GM18507 (cell line): ENCODE measurements around the gene RDH11.

Source experiments
- DNase-seq: peaks from one replicate; pipeline ENCODE4 v3.0.0; 2011; ENCODE audit warnings: low read depth; ENCODE audit not compliant: insufficient read length; ENCODE audit errors: extremely low spot score
- FAIRE-seq: peaks from 2 replicates; lab custom pipeline; 2011; peaks lifted over from hg19 to GRCh38; lab: Jason Lieb, UNC

The RDH11 gene

GRCh38 chr14:67653651-67654280 is 41.8 kb downstream of the RDH11 start:
- FAIRE-seq (no peak), DNase-seq (no peak)

- no peak for FAIRE-seq
- DNase-seq = no peak
Measured at GRCh38 chr14:67652189-67652588, 43.4 kb downstream of the RDH11 start.

- DNase-seq = no peak
Measured at GRCh38 chr14:67650694-67651093, 44.9 kb downstream of the RDH11 start.

DNA sequence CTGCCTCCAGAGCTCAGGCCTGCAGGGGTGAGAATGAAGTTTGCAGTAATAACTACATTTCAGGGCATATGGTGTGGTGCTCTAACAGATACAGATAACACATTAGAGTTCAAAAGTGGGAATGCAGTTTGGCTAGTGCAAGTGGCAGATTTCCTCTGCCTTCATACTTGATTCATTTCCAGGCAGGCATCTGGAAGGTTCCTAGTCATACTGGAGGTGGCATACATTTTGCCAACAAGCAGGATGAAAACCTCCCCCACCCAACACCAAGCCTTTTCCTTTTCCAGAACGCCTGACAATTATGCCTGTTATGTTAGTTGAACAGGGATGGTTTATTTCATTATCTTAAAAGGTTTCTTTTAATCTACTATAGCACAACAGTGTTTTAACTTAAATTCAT is 45.4 kb downstream of the RDH11 start:
- DNase-seq (no peak), FAIRE-seq (no peak)

More at GRCh38 chr14:67650694-67651093, 44.9 kb downstream of the RDH11 start:
- no peak for FAIRE-seq

DNA sequence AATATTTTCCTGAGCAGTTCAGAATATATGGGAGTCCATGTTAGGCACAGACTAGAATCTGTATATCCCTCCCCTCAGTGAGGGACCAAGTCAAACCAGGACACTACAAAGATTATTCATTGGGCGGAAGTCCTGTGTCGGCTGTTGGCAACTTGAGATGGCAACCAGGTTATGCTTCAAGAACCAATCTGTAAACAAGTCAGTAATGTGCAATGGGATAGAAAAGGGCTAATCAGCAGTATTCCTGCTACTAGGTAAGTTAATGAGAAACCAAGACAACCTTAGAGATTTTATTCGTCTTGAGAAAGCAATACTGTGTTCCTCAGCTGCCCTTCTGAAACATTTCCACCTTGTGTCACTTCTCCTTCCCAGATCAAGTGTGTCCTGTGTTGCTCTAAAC is 49.4 kb downstream of the RDH11 start:
- FAIRE-seq = no peak
- no peak for DNase-seq

- DNase-seq = no peak
- no peak for FAIRE-seq
Measured at GRCh38 chr14:67645414-67645813, 50.1 kb downstream of the RDH11 start.

GRCh38 chr14:67644428-67644827 is 51.1 kb downstream of the RDH11 start:
- DNase-seq (no peak), FAIRE-seq (no peak)

DNA sequence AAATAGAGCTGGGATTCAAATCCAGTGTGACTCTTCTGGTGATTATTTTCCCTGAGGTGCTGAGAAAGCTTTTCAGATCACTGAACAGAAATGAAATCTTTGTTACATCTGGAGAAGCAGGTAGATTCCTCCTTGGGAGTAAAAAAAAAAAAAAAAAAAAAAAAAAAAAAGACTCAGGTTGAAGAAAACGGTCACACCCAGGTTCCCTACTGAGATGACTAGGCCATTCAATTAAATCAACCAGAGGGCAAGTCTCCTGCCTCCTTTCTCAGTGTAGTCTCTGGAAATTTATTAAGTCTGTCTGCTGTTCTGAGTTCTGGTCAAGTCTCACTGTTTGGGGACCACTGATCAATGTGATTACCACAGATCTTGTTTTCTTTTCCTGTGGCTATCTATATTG is 51.9 kb downstream of the RDH11 start:
- no peak for FAIRE-seq
- no peak for DNase-seq

- no peak for FAIRE-seq
Measured at GRCh38 chr14:67641902-67642749, 53.4 kb downstream of the RDH11 start.

DNA sequence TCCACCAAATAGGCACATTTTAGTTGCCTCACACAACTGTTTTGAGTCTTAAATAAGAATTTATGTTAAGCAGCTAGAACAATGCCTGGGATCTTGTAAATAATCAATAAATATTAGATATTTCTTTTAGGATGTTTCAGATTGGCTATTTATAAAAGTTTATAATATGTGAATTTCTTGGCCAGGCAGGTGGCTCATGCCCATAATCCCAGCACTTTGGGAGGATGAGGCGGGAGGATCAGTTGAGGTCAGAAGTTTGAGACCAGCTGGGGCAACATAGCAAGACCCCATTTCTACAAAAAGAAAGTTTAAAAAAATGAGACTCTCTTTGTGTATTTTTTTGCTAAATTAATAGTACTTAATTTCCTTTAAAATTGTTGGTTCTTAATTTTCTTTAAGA is 54.1 kb downstream of the RDH11 start:
- DNase-seq (no peak), FAIRE-seq (no peak)

More at GRCh38 chr14:67641902-67642749, 53.4 kb downstream of the RDH11 start:
- DNase-seq = no peak

- FAIRE-seq (no peak), DNase-seq (no peak)
Measured at GRCh38 chr14:67638642-67639041, 56.9 kb downstream of the RDH11 start.

GRCh38 chr14:67636361-67636919 is 59.1 kb downstream of the RDH11 start:
- FAIRE-seq = no peak
- DNase-seq = no peak

- FAIRE-seq (no peak), DNase-seq (no peak)
Measured at GRCh38 chr14:67633451-67634147, 62.0 kb downstream of the RDH11 start.

- FAIRE-seq = no peak
- DNase-seq = no peak
Measured at GRCh38 chr14:67630938-67631337, 64.6 kb downstream of the RDH11 start.

DNA sequence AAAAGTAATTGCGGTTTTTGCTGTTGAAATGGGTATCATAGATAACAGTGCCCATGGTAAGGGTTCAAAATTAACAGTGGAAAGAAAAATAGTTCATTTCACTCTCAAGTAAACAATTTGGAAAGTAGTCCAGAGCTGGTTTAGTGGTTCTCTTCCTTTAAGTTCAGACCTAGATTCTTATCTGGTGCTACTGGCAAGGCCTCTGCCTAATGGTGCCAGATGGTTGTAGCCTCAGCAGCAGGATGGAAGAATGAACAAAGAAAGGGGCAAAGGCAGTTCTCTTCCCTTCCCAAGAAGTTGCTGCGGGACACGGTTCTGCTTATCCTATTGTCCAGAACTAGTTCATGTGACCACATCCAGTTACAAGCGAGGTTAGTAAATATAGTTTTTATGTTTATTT is 65.4 kb downstream of the RDH11 start:
- no peak for DNase-seq
- FAIRE-seq = no peak

GRCh38 chr14:67627519-67627918 is 68.0 kb downstream of the RDH11 start:
- no peak for FAIRE-seq
- DNase-seq = no peak
